ENCODE measurements around the gene MFSD12.
"Not testable (repeated sequence)": the region's sequence is repeated elsewhere in the genome, so short reads cannot be mapped to it uniquely, and the experiment has no call there.

Gene MFSD12

DNA sequence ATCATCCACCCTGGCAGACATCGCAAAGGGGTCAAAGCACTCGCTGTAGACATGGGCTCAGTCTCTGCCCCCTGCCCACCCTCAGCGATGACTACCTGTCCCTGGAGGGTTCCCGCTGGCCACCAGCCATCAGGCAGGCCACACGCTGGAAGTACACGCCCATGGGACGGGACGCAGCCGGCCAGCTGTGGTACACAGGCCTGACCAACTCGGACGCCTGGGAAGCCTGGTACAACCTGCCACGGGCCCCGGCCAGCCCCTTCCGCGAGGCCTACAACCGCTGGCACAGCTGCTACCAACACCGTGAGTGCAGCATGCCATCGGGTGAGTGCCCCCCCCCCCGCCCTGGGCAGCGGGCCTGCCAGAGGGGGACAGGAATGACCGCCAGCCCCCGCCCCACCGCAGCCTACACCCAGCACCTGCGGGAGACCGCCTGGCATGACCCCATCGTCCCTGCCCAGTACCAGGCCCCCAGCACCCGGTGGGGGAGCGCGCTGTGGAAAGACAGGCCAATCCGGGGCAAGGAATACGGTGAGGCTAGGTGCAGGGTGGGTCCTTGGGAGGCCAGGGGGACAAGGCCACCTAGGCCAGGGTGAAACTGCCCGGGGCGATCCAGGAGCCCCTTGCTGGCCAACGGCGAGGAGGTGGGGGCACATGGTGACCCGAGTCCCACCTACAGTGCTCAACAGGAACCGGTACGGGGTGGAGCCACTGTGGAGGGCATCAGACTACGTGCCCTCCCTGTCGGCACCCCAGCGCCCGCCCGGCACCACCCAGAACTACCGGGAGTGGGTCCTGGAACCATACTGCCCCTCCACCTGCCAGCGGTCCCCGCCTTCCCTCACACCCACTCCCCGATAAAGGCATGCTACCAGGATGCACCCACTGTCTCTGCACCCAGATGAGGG is 14.0 kb downstream of the MFSD12 start:
- H3K4me3 ChIP-seq (ENCODE audit: low read length), result no peak overlapping the region
- DNase-seq (ENCODE audit: low read depth, low spot score), result no peak

DNA sequence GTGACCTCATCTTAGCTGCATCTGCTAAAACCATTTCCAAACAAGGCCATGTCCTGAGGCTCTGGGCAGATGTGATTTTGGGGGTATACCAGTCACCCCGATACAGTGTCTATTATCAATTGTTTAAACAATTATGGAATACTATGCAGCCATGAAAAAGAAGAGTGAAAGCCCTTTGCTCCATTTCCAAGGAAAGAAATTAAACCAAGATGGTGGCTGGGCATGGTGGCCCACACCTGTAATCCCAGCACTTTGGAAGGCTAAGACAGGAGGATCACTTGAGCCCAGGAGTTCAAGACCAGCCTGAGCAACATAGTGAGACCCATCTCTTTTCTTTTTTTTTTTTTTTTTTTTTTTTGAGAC is 17.6 kb downstream of the MFSD12 start:
- no peak for DNase-seq (ENCODE audit: low read depth, low spot score)
- no peak overlapping the region for H3K4me3 ChIP-seq (ENCODE audit: low read length)

GRCh38 chr19:3538965-3539755 is 18.2 kb downstream of the MFSD12 start, which contains the start of gene TEKTIP1:
TEKTIP1 (plus strand) TSS chr19:3539174; CDS start chr19:3539178, 4 bp downstream.
- DNase-seq (ENCODE audit: low read depth, low spot score), result no peak

DNA sequence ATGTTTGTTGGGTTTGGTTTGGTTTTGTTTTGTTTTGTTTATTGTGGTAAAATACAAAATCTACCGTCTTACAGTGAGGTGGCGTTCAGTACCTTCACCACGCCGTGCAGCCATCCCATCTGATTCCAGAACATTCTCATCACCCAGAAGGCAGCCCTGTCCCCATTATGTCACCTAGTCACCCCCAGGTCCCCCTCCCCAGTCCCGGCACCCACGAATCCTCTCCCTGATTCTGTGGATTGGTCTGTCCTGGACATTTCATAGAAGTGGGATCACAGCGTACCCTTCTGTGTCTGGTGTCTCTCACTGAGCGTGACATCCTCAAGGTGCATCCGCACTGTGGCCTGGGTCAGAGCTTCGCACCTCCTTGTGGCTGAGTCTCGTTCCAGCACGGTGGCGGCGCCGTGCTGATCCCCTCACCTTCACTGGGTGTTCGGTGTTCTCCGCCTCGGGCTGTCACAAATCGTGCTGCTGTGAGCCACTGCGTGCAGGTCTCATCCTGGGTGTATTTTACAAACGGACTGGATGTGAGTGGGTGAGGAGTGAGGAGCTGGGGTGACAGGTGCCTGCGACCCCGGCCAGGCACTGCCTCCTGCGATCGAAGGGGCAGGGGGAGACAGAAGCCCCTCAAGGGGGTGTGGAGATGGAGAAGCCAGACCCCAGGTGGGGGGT is 19.0 kb downstream of the MFSD12 start:
- DNase-seq (ENCODE audit: low read depth, low spot score), result no peak

More at GRCh38 chr19:3538965-3539755, 18.2 kb downstream of the MFSD12 start, which contains the start of gene TEKTIP1:
- H3K4me3 ChIP-seq (ENCODE audit: low read length), result no peak within 1 kb of the TSS

GRCh38 chr19:3537438-3538240 is 19.7 kb downstream of the MFSD12 start:
- no peak overlapping the region for H3K4me3 ChIP-seq (ENCODE audit: low read length)
- no peak for DNase-seq (ENCODE audit: low read depth, low spot score)

More for the DNA sequence above, 19.0 kb downstream of the MFSD12 start:
- H3K4me3 ChIP-seq (ENCODE audit: low read length), result no peak overlapping the region

GRCh38 chr19:3537101-3537437 is 20.3 kb downstream of the MFSD12 start:
- no peak for DNase-seq (ENCODE audit: low read depth, low spot score)
- H3K4me3 ChIP-seq (ENCODE audit: low read length), result no peak overlapping the region

GRCh38 chr19:3536429-3537100 is 20.8 kb downstream of the MFSD12 start:
- H3K4me3 ChIP-seq (ENCODE audit: low read length), result no peak overlapping the region

GRCh38 chr19:3535981-3536380 is 21.4 kb downstream of the MFSD12 start:
- H3K4me3 ChIP-seq (ENCODE audit: low read length), result no peak overlapping the region
- DNase-seq (ENCODE audit: low read depth, low spot score), result no peak

More at GRCh38 chr19:3536429-3537100, 20.8 kb downstream of the MFSD12 start:
- DNase-seq (ENCODE audit: low read depth, low spot score), result no peak

DNA sequence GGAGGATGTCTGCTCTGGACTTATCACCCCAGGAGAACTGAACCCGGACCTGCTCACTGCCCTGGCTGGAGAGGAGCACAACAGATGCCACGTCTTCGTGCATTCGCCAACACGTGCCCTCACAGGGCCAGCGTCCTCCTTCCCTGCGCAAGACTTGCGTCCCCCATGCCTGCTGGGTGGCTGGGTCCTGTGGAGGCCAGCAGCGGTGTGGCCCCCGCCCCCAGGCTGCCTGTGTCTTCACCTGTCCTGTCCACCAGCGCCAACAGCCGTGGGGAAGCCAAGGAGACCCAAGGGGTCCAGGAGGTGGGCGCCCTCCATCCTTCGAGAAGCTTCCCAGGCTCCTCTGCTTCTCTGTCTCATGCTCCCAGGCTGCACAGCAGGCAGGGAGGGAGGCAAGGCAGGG is 21.8 kb downstream of the MFSD12 start:
- no peak overlapping the region for H3K4me3 ChIP-seq (ENCODE audit: low read length)
- DNase-seq (ENCODE audit: low read depth, low spot score), result no peak

GRCh38 chr19:3535235-3535535 is 22.2 kb downstream of the MFSD12 start:
- DNase-seq (ENCODE audit: low read depth, low spot score), result no peak
- H3K4me3 ChIP-seq (ENCODE audit: low read length), result no peak overlapping the region

DNA sequence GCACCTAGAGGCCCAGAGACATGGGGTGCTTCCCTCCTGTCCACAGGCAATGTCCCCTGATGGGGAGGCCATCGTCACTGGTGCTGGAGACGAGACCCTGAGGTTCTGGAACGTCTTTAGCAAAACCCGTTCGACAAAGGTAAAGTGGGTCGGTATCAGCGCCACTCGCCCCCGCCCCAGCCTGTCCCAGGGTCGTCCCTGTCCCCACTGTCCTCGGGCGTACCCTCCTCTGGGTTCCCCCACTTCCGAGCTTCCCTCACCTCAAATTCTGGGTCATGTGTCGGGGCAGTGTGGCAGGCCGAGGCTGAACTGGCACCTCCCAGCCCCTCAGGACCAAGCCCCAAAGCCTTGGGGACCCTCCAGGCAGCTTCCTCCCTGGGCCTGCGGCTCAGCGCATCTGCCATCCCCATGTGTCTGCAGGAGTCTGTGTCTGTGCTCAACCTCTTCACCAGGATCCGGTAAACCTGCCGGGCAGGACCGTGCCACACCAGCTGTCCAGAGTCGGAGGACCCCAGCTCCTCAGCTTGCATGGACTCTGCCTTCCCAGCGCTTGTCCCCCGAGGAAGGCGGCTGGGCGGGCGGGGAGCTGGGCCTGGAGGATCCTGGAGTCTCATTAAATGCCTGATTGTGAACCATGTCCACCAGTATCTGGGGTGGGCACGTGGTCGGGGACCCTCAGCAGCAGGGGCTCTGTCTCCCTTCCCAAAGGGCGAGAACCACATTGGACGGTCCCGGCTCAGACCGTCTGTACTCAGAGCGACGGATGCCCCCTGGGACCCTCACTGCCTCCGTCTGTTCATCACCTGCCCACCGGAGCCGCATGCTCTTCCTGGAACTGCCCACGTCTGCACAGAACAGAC is 22.8 kb downstream of the MFSD12 start:
- no peak for DNase-seq (ENCODE audit: low read depth, low spot score)
- no peak overlapping the region for H3K4me3 ChIP-seq (ENCODE audit: low read length)

GRCh38 chr19:3533563-3534216 is 23.7 kb downstream of the MFSD12 start:
- no peak for DNase-seq (ENCODE audit: low read depth, low spot score)
- no peak overlapping the region for H3K4me3 ChIP-seq (ENCODE audit: low read length)

- no peak overlapping the region for H3K4me3 ChIP-seq (ENCODE audit: low read length)
- DNase-seq (ENCODE audit: low read depth, low spot score), result no peak
Observed at GRCh38 chr19:3533033-3533432, 24.4 kb downstream of the MFSD12 start.

GRCh38 chr19:3532154-3532786 is 25.1 kb downstream of the MFSD12 start:
- H3K4me3 ChIP-seq (ENCODE audit: low read length), result no peak overlapping the region
- DNase-seq (ENCODE audit: low read depth, low spot score), result no peak

GRCh38 chr19:3531716-3532115 is 25.7 kb downstream of the MFSD12 start:
- no peak overlapping the region for H3K4me3 ChIP-seq (ENCODE audit: low read length)
- no peak for DNase-seq (ENCODE audit: low read depth, low spot score)

GRCh38 chr19:3530389-3530788 is 27.0 kb downstream of the MFSD12 start:
- no peak for DNase-seq (ENCODE audit: low read depth, low spot score)
- no peak overlapping the region for H3K4me3 ChIP-seq (ENCODE audit: low read length)

DNA sequence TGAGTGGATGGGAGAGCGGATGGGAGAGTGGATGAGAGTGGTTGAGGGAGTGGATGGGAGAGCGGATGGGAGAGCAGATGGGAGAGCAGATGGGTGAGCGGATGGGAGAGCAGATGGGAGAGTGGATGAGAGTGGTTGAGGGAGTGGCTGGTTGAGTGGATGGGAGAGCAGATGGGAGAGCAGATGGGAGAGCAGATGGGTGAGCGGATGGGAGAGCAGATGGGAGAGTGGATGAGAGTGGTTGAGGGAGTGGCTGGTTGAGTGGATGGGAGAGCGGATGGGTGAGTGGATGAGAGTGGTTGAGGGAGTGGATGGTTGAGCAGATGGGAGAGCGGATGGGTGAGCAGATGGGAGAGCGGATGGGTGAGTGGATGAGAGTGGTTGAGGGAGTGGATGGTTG is 28.1 kb downstream of the MFSD12 start:
- DNase-seq (ENCODE audit: low read depth, low spot score), result not testable (repeated sequence)

More for the DNA sequence above, 28.1 kb downstream of the MFSD12 start:
- not testable (repeated sequence) for H3K4me3 ChIP-seq (ENCODE audit: low read length)

Data from Jurkat, Clone E6-1 (cell line).